Measurements from ENCODE around the gene EDC4.
"Not testable (repeated sequence)": the region's sequence is repeated elsewhere in the genome, so short reads cannot be mapped to it uniquely, and the experiment has no call there.

Gene EDC4

GRCh38 chr16:67914758-67915495 is 42.1 kb downstream of the EDC4 start:
- DNase-seq (ENCODE audit: low read depth), result no peak

- DNase-seq (ENCODE audit: low read depth), result not testable (repeated sequence)
Measured at GRCh38 chr16:67915496-67915769, 42.6 kb downstream of the EDC4 start.

- DNase-seq (ENCODE audit: low read depth), result no peak
Measured at GRCh38 chr16:67915831-67916723, 43.2 kb downstream of the EDC4 start.

DNA sequence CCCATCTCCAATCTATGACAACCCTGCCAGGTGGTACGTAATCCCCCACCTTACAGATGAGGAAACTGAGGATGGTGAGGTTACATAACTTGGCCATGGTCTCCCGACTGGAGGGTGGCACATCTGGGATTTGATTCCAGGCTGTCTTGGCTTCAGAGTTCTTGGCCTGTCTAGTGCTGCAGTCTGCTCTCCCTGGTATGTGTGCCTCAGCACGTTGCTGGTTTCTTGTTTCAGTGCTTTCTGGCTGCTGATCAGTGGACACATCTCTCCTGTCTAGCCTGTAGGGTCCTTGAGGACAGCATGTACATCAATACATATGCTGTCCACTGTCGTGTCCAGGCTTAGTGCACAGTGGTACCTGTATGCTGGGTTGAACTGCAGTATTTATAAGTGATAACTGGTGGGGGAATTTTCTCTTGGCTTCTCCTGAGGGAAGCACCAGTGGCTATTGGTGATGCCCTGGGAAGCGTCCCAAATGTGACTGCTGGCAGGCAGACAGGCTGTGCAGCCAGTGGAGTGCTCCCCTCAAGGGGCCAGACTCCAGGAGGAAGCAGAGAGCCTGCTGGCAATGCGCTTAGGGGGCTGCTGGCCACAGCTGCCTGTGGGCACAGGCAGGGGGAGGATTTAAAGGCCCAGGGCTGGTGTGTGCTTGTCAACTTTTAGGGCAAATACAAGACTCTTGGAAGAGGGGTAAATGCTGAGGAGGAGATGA is 44.4 kb downstream of the EDC4 start:
- no peak for DNase-seq (ENCODE audit: low read depth)

DNA sequence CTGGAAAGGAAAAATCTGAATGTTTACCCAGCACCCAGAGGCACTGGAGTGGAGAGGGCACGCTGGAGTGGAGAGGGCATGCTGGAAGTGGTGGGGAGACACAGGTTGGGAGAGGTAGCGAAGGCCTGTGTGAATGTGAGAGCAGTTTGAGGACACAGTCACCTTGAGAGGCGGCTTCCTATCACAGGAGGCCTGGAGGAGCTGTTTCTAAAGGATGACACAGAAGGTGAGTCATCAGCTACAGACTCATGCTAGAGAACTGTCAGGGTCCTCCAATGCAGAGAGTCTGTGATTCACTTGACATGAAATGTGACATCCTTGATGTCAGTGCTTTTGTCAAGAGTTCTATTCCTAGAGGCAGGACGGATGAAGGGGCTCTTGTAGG is 45.0 kb downstream of the EDC4 start:
- DNase-seq (ENCODE audit: low read depth), result peak; percentile 62

DNA sequence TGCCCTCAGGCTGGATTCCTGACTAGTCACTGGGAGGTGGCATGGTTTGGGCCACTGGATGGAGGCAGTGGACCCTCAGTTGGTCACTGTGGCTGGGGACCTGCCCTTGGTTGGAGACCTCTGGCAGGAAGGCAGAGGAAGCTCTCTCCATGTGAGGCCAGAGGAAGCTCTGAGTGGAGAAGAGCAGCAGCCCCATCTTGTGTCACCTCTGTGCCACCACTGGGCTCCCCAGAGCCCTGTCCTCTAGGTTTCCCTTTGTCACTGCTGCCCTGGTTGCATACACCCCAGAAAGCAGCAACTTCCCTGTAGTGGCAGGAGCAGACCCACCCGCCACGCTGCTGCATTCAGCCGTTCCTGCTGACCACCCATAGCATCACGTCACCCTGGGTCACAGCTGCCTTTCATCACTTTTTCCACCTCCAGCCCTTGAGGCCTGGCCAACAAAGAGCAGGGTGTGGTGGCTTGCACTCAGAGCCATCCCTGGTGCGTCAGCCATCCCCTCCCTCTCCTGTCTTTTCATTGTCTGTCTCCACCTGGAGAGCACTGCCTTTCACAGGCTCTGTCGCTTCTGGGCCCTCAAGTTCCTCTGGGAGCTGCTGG is 46.9 kb downstream of the EDC4 start:
- no peak for DNase-seq (ENCODE audit: low read depth)

GRCh38 chr16:67922221-67922620 is 49.4 kb downstream of the EDC4 start:
- DNase-seq (ENCODE audit: low read depth), result no peak

DNA sequence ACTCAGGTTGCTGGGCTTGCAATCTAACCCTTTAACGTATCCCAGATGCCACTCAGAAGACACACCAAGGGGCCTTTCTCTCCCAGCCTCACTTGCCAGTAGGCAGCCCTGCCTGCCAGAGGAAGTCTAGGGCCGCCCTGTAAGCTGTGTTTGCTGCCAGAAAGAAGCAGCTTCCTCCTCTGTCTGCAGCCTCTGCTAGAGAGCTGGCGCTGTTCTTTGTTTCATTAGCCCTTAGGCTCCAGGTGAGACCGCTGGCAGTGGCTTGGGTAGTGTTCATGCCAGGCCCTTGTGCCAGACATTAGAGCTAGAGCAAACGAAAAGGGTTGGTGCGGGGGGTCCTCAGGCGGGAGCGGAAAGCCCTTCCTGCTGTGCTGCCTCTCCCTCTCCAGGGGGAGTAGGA is 49.9 kb downstream of the EDC4 start:
- no peak for DNase-seq (ENCODE audit: low read depth)

GRCh38 chr16:67923414-67924116 is 50.7 kb downstream of the EDC4 start:
- DNase-seq (ENCODE audit: low read depth), result no peak

DNA sequence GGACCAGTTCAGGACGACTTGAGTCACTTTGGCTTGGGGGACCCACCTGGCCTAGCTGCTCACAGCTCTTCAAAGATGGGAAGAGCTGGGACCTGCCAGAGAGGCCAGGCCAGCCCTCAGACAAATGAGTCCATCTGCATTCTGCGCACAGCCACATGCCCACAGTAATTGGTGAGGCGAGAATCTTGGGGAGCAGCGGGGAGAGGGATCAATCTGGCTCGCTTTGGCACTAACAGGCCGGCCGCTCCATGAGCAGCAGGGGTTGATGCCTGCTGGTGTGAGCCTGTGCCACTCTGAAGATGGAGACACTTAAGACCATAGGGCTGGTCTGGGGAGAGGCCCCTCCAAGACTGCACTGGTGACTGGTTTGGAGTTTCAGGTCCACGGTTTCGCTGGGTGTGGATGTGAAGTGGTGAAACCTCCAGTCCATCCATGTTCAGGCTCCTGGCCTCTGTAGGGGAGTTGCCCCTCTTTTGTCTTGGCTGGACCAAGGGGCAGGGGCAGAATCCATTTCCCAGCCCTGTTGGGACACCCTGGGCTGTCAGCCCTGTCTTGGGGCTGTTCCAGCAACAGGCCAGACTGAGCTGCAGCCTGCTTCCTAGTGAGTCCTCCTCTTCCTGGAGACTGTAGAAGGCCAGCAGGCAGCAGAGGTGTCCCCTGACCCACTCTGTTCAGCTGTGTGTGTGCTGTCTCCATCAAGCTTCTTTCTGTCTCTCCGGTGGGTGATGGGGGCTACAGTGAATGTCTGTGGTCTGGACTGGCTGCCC is 51.5 kb downstream of the EDC4 start:
- DNase-seq (ENCODE audit: low read depth), result no peak

- no peak for DNase-seq (ENCODE audit: low read depth)
Measured at GRCh38 chr16:67926181-67926750, 53.4 kb downstream of the EDC4 start.

DNA sequence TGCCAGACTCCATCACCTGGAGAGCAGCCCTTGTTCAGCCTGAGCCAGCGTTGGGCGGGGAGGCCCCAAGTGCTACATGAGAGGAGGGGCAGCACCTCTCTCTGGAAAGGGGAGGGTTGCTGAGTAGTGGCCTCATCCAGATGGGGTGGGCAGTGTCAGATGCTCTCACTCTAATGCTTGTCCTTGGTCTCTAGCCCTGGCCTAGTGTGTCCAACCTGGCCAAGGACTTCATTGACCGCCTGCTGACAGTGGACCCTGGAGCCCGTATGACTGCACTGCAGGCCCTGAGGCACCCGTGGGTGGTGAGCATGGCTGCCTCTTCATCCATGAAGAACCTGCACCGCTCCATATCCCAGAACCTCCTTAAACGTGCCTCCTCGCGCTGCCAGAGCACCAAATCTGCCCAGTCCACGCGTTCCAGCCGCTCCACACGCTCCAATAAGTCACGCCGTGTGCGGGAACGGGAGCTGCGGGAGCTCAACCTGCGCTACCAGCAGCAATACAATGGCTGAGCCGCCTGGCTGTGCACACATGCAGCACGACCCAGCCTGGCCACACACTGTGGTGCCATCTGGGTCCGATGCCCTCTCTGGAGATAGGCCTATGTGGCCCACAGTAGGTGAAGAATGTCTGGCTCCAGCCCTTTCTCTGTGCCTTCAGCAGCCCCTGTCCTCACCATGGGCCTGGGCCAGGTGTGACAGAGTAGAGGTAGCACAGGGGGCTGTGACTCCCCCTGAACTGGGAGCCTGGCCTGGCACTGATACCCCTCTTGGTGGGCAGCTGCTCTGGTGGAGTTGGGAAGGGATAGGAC is 54.5 kb downstream of the EDC4 start:
- DNase-seq (ENCODE audit: low read depth), result no peak

DNA sequence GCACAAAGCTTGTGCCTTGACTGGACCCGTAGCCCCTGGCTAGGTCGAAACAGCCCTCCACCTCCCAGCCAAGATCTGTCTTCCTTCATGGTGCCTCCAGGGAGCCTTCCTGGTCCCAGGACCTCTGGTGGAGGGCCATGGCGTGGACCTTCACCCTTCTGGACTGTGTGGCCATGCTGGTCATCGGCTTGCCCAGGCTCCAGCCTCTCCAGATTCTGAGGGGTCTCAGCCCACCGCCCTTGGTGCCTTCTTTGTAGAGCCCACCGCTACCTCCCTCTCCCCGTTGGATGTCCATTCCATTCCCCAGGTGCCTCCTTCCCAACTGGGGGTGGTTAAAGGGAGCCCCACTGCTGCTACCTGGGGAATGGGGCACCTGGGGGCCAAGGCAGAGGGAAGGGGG is 55.3 kb downstream of the EDC4 start:
- no peak for DNase-seq (ENCODE audit: low read depth)

- no peak for DNase-seq (ENCODE audit: low read depth)
Measured at GRCh38 chr16:67928561-67929364, 55.9 kb downstream of the EDC4 start.

DNA sequence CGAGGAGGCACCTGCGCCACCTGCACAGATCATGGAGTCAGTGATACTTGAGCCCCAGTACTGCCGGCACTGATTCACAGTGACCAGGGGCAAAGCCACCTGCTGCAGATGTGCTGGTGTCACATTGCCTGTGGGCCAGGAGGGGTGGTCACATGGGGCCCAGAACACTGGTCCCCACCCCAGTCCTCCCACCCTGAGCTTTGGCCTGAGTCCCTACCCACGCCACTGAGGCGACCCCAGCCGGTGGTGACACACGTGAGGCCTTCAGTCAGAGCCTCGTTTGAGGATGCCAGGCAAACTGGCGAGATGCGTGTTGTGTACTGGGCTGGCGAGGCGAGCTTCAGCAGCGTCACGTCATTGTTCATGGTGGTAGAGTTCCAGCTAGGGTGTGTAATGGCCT is 57.3 kb downstream of the EDC4 start:
- no peak for DNase-seq (ENCODE audit: low read depth)

DNA sequence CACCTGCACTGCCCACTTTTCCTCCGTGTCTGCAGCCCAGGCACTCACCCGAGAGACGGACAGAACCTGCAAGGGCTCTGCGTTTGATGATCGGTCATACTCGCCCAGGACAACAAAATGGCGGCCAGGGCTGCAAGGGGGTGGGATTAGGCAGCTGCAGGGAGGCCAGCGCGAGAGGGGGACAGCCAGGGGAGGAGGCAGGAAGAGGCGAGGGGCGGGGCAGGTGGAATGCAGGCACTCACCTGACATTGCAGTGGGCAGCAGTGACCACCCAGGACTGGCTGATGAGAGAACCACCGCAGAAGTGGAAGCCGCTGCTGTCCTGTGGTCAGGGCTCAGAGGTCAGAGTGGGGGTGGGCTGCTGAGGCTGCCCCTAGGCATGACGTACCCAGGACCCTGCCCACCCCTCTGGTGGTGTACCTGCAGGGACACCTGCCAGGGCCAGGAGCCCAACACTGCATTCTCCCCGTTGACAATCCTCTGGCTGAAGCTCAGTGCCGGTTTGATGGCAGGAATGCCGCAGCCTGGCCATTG is 57.9 kb downstream of the EDC4 start:
- DNase-seq (ENCODE audit: low read depth), result no peak
